HL-60 (cell line): ENCODE data around the gene ADGRL2.

Experiments
- TF ChIP-seq, protein P1 (sequence below): IDR thresholded peaks from one replicate; pipeline ENCODE4 v1.5.1; 2011; ENCODE audit warnings: low read length, control low read depth, inconsistent platforms; ENCODE audit not compliant: insufficient read depth
- TF ChIP-seq, protein P2 (sequence below): IDR thresholded peaks from 2 replicates; pipeline ENCODE4 v1.6.1; 2012; ENCODE audit warnings: low read depth; ENCODE audit not compliant: insufficient replicate concordance

DNA sequence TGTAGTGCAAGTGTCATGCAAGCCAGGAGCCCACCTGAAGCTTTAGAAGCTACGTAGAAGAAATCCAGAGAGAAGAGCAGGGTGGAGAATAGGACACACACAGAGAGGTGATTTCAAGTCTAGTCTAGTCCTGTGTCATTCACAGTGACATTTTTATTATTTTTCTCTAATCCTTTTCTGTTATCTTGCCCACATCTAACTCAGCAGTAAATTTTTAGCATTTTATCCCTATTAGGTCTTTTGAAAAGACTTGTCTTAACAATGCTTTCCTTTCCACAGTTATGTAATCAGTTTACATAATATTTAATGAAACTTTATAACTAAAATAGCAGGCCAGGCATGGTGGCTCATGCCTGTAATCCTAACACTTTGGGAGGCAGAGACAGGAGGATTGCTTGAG lies 198.6 kb downstream of the ADGRL2 start:
- TF ChIP-seq, protein P1, sequence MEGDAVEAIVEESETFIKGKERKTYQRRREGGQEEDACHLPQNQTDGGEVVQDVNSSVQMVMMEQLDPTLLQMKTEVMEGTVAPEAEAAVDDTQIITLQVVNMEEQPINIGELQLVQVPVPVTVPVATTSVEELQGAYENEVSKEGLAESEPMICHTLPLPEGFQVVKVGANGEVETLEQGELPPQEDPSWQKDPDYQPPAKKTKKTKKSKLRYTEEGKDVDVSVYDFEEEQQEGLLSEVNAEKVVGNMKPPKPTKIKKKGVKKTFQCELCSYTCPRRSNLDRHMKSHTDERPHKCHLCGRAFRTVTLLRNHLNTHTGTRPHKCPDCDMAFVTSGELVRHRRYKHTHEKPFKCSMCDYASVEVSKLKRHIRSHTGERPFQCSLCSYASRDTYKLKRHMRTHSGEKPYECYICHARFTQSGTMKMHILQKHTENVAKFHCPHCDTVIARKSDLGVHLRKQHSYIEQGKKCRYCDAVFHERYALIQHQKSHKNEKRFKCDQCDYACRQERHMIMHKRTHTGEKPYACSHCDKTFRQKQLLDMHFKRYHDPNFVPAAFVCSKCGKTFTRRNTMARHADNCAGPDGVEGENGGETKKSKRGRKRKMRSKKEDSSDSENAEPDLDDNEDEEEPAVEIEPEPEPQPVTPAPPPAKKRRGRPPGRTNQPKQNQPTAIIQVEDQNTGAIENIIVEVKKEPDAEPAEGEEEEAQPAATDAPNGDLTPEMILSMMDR = no peak
- TF ChIP-seq, protein P2, sequence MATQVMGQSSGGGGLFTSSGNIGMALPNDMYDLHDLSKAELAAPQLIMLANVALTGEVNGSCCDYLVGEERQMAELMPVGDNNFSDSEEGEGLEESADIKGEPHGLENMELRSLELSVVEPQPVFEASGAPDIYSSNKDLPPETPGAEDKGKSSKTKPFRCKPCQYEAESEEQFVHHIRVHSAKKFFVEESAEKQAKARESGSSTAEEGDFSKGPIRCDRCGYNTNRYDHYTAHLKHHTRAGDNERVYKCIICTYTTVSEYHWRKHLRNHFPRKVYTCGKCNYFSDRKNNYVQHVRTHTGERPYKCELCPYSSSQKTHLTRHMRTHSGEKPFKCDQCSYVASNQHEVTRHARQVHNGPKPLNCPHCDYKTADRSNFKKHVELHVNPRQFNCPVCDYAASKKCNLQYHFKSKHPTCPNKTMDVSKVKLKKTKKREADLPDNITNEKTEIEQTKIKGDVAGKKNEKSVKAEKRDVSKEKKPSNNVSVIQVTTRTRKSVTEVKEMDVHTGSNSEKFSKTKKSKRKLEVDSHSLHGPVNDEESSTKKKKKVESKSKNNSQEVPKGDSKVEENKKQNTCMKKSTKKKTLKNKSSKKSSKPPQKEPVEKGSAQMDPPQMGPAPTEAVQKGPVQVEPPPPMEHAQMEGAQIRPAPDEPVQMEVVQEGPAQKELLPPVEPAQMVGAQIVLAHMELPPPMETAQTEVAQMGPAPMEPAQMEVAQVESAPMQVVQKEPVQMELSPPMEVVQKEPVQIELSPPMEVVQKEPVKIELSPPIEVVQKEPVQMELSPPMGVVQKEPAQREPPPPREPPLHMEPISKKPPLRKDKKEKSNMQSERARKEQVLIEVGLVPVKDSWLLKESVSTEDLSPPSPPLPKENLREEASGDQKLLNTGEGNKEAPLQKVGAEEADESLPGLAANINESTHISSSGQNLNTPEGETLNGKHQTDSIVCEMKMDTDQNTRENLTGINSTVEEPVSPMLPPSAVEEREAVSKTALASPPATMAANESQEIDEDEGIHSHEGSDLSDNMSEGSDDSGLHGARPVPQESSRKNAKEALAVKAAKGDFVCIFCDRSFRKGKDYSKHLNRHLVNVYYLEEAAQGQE = no peak
